Activated CD8-positive, alpha-beta T cell treated with anti-CD3 and anti-CD28 coated beads for 36 hours (primary cell): Measurements from ENCODE around the gene TMEM270. TPM values are rescaled to one million over a fixed set of nuclear protein-coding genes. Genes with fewer than 3 reads are reported as not detected.
A peak's percentile ranks its signal among the peaks of the same experiment; 100 is the strongest.

Experiments used
- ATAC-seq: fragments of 200-7000 bp; cut with Tn5 transposase; one replicate; pipeline ENCODE4 v1.10.0; 2021; ENCODE audit warnings: mild to moderate bottlenecking, moderate library complexity
- CTCF ChIA-PET: fragments of 350-600 bp; sonication (Branson Sonifier 250); formaldehyde crosslinking; loops from one replicate; lab custom pipeline; 2021; ENCODE audit warnings: antibody characterized with exemption; lab: Charles Lee
- POLR2A ChIA-PET: fragments of 350-600 bp; sonication (Branson Sonifier 250); formaldehyde crosslinking; loops from one replicate; lab custom pipeline; 2021; ENCODE audit warnings: antibody characterized with exemption; lab: Charles Lee
- DNase-seq: peaks from one replicate; pipeline ENCODE4 v3.0.0-alpha.2; 2020
- H3K27ac Mint-ChIP-seq: one replicate; pipeline ENCODE4 v1.8.0; 2021; ENCODE audit warnings: mild to moderate bottlenecking, mixed read lengths
- H3K27me3 Mint-ChIP-seq: one replicate; pipeline ENCODE4 v1.8.0; 2021; ENCODE audit warnings: mixed read lengths
- H3K36me3 Mint-ChIP-seq: one replicate; pipeline ENCODE4 v1.8.0; 2021; ENCODE audit warnings: low read depth, mixed read lengths
- H3K4me1 Mint-ChIP-seq: one replicate; pipeline ENCODE4 v1.8.0; 2021; ENCODE audit warnings: low read depth, mixed read lengths
- H3K4me3 Mint-ChIP-seq: one replicate; pipeline ENCODE4 v1.8.0; 2021; ENCODE audit warnings: mild to moderate bottlenecking, moderate library complexity, mixed read lengths
- H3K9me3 Mint-ChIP-seq: one replicate; pipeline ENCODE4 v1.8.0; 2021; ENCODE audit warnings: mixed read lengths
- intact Hi-C: fragments of 100-400 bp; cut with micrococcal nuclease; formaldehyde crosslinking; loops from one replicate; pipeline ENCODE4 v1.10.0; 2022
- total RNA-seq, 2 experiments: library from RNA; stranded (reverse); gene quantifications; one replicate each; pipeline ENCODE4 v1.2.3, GENCODE V29; 2021
- TF ChIP-seq, protein P1 (sequence below): fragments of 200-600 bp; IDR thresholded peaks from one replicate; pipeline ENCODE4 v1.8.0; 2022; ENCODE audit warnings: antibody characterized with exemption, mild to moderate bottlenecking

Gene TMEM270
- total RNA-seq, 2 experiments from 2014 or later = not detected

DNA sequence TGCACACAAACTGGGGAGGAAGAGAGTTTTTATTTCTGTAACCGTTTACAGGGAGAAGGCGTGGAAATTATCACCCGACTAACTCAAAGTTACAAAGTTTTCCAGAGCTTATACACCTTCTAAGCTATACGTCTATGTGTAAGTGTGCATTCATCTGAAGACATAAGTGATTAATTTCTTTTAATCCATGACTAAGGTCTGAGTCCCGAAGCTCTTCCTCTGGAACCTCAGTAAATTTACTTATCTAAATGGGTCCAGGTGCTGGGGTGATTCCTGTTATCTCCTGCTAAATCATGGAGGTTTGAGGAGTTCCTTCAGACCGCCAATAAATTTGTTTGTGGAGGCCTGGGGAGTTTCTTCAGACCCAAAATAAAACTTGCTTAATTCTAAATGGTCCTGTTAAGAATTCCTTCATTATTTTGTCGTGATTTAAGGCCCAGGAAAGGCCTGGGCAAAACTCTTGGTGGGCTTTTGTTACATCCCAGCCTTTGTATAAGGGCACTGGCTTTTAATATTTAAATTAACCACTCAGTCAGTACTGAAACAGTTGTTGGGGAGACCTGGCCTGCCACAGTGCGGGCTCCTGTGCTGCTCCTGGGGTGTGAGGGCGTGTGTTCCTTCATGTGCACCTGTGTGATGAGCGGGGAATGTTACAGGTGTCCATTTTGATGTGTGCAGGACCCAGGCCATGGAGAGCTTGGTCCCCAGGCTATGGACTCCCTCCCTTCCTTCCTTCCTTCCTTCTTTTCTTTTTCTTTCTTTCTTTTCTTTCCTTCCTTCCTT is 12.8 kb upstream of the TMEM270 start:
- POLR2A ChIA-PET = no interaction called here
- TF ChIP-seq, protein P1, sequence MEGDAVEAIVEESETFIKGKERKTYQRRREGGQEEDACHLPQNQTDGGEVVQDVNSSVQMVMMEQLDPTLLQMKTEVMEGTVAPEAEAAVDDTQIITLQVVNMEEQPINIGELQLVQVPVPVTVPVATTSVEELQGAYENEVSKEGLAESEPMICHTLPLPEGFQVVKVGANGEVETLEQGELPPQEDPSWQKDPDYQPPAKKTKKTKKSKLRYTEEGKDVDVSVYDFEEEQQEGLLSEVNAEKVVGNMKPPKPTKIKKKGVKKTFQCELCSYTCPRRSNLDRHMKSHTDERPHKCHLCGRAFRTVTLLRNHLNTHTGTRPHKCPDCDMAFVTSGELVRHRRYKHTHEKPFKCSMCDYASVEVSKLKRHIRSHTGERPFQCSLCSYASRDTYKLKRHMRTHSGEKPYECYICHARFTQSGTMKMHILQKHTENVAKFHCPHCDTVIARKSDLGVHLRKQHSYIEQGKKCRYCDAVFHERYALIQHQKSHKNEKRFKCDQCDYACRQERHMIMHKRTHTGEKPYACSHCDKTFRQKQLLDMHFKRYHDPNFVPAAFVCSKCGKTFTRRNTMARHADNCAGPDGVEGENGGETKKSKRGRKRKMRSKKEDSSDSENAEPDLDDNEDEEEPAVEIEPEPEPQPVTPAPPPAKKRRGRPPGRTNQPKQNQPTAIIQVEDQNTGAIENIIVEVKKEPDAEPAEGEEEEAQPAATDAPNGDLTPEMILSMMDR = no peak
- H3K9me3 Mint-ChIP-seq = no peaks in the 10 kb centered on the region
- intact Hi-C loops = no loop called here
- no peak overlapping the region for H3K4me3 Mint-ChIP-seq
- H3K27ac Mint-ChIP-seq = no peak overlapping the region
- H3K4me1 Mint-ChIP-seq = peaks cover 22% of the 10 kb centered on the region
- DNase-seq = no peak
- CTCF ChIA-PET = interaction anchor here (1.0 to 1.9 kb wide), 2 partner anchors 8 to 114 kb away, joined by 5 to 7 read pairs; no protein-coding TSS in a partner anchor
- H3K36me3 Mint-ChIP-seq = no peaks in the 10 kb centered on the region
- no peak for ATAC-seq
- peaks cover 4% of the 10 kb centered on the region for H3K27me3 Mint-ChIP-seq

- TF ChIP-seq, protein P1 = no peak
- DNase-seq = no peak
- Mint-ChIP-seq H3K4me3 (no peak overlapping the region), H3K4me1 (peaks cover 21% of the 10 kb centered on the region), H3K27me3 (peaks cover 8% of the 10 kb centered on the region), H3K36me3 (no peaks in the 10 kb centered on the region), H3K27ac (no peak overlapping the region), H3K9me3 (no peaks in the 10 kb centered on the region)
- CTCF ChIA-PET = interaction anchor here (0.9 to 2.2 kb wide), 4 partner anchors 8 to 116 kb away, joined by 4 to 6 read pairs (median 4); partner anchors contain the start of gene METTL27
- intact Hi-C loops = loop anchor here (2.0 kb wide), 1 partner anchor 40 kb away; no protein-coding TSS in a partner anchor
- no peak for ATAC-seq
- POLR2A ChIA-PET = interaction anchor here (0.6 to 0.9 kb wide), 2 partner anchors 24 to 201 kb away, joined by 3 read pairs; no protein-coding TSS in a partner anchor
These were observed 10.2 kb upstream of the TMEM270 start for GRCh38 chr7:73850781-73851207.

DNA sequence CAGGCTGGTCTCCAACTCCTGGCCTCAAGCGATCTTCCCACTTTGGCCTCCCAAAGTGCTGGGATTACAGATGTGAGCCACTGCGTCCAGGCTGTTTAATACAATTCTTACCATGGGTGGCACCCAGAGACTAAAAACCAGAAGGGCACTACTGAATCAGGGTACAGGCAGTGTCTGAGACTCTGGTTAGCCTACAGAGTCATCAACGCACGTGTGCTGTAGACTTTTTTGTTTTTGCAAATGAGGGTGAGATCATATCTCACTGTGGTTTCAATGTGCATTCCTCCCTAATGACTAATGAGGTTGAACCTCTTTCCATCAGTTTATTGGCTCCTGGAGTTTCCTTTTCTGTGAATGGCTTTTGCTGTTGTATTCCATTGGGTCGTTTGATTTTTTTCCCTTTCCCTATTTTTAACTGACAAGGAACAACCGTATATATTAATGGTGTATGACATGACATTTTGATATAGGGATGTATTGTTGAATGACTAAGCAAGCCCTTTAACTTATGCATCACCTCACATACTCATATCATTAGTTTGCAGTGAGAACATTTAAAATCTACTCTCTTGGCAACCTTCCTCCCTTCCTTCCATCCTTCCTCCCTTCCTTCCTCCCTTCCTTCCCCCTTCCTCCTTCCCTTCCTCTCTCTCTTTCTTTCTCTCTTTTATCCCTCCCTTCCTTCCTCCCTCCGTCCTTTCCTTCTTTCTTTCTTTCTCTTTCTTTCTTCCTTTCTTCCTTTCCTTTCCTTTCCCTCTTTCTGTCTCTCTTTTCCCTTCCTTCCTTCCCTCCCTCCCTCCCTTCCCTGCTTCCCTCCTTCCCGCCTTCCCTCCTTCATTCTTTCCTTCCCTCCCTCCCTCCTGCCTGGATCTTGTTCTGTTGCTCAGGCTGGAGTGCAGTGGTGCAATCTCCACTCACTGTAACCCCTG is 9.3 kb upstream of the TMEM270 start:
- Mint-ChIP-seq H3K36me3 (no peaks in the 10 kb centered on the region), H3K27me3 (peaks cover 10% of the 10 kb centered on the region), H3K27ac (peak overlapping the region; percentile 25), H3K4me1 (peaks cover 23% of the 10 kb centered on the region), H3K9me3 (no peaks in the 10 kb centered on the region), H3K4me3 (no peak overlapping the region)
- ATAC-seq = peak; percentile 93
- CTCF ChIA-PET = interaction anchor here (0.9 to 5.5 kb wide), 4 partner anchors 9 to 117 kb away, joined by 4 to 85 read pairs (median 5); partner anchors contain the start of gene METTL27
- TF ChIP-seq, protein P1 = no peak
- POLR2A ChIA-PET = no interaction called here
- intact Hi-C loops = loop anchor here (2.0 kb wide), 1 partner anchor 41 kb away; no protein-coding TSS in a partner anchor
- peak; percentile 62 for DNase-seq

GRCh38 chr7:73852500-73852899 is 8.5 kb upstream of the TMEM270 start:
- Mint-ChIP-seq H3K36me3 (no peaks in the 10 kb centered on the region), H3K4me3 (no peak overlapping the region), H3K27ac (no peak overlapping the region), H3K27me3 (peaks cover 11% of the 10 kb centered on the region), H3K9me3 (no peaks in the 10 kb centered on the region), H3K4me1 (peaks cover 23% of the 10 kb centered on the region)
- POLR2A ChIA-PET = no interaction called here
- intact Hi-C loops = no loop called here
- no peak for DNase-seq
- CTCF ChIA-PET = interaction anchor here (5.5 kb wide), 1 partner anchor 40 kb away, joined by 85 read pairs; no protein-coding TSS in a partner anchor
- ATAC-seq = no peak
- TF ChIP-seq, protein P1 = no peak
